Fibroblast of lung (primary cell): ENCODE measurements around the gene PDE4D.

Experiments
- CTCF ChIP-seq, 2 donors: IDR thresholded peaks in 1 of 2; conservative IDR thresholded peaks in 1 of 2; 1 replicate in 1 of 2; 2 replicates in 1 of 2; pipeline ENCODE4 v1.5.1; 2011 to 2012; ENCODE audit warnings: low read length in 2 of 2, control low read depth in 1 of 2, inconsistent platforms in 1 of 2, low read depth in 1 of 2, mild to moderate bottlenecking in 1 of 2
- EZH2 ChIP-seq: IDR thresholded peaks from 2 replicates; pipeline ENCODE4 v1.5.1; 2012; ENCODE audit warnings: low read length, control low read depth, mild to moderate bottlenecking; ENCODE audit errors: missing control alignments

- TF ChIP-seq CTCF (conservative IDR thresholded peaks at IDR 0.05 in 1 of 2, IDR thresholded peaks at IDR 0.05 in 1 of 2; ENCODE audit: low read depth in 1 of 2, low read length in 2 of 2): no peak
- TF ChIP-seq EZH2: no peak
These were observed 325.4 kb downstream of the PDE4D start for GRCh38 chr5:59568161-59568560.
